WTC11 (cell line): ENCODE results near the gene NR3C2. TPM values are rescaled to one million over a fixed set of nuclear protein-coding genes. Genes with fewer than 3 reads are reported as not detected.

Experiments
- ATAC-seq: fragments of 200-7000 bp; cut with Tn5 transposase; 2 replicates; pipeline ENCODE4 v1.10.0; 2021; ENCODE audit warnings: mild to moderate bottlenecking, moderate library complexity
- CTCF ChIA-PET: fragments of 300-600 bp; sonication (Branson Sonifier 250); formaldehyde crosslinking; loops from one replicate; lab custom pipeline; 2021; ENCODE audit warnings: antibody characterized with exemption; lab: Charles Lee
- POLR2A ChIA-PET: fragments of 350-600 bp; sonication (Branson Sonifier 250); formaldehyde crosslinking; loops from one replicate; lab custom pipeline; 2021; ENCODE audit warnings: antibody characterized with exemption; lab: Charles Lee
- DNase-seq: peaks from one replicate; pipeline ENCODE4 v3.0.0; 2021; ENCODE audit warnings: low spot score
- H3K27ac Mint-ChIP-seq: 2 replicates; pipeline ENCODE4 v1.8.0; 2021; ENCODE audit warnings: mixed read lengths
- H3K27me3 Mint-ChIP-seq: 2 replicates; pipeline ENCODE4 v1.8.0; 2021; ENCODE audit warnings: low read depth, mild to moderate bottlenecking, moderate library complexity, mixed read lengths
- H3K36me3 Mint-ChIP-seq: 2 replicates; pipeline ENCODE4 v1.8.0; 2021; ENCODE audit warnings: mixed read lengths
- H3K4me1 Mint-ChIP-seq: 2 replicates; pipeline ENCODE4 v1.8.0; 2022; ENCODE audit warnings: mixed read lengths
- H3K4me3 Mint-ChIP-seq: 2 replicates; pipeline ENCODE4 v1.8.0; 2021; ENCODE audit warnings: mild to moderate bottlenecking, moderate library complexity, mixed read lengths
- H3K9me3 Mint-ChIP-seq: 2 replicates; pipeline ENCODE4 v1.8.0; 2021; ENCODE audit warnings: mixed read lengths
- ARID4B ChIP-seq: sonication (generic); formaldehyde crosslinking; IDR thresholded peaks from 2 replicates; pipeline ENCODE4 v1.8.0; 2023; ENCODE audit warnings: missing genetic modification reagents, mild to moderate bottlenecking, borderline replicate concordance
- CBFB ChIP-seq: sonication (generic); formaldehyde crosslinking; IDR thresholded peaks from 2 replicates; pipeline ENCODE4 v1.8.1; 2022; ENCODE audit warnings: mild to moderate bottlenecking, low read depth, missing genetic modification reagents
- GRHL2 ChIP-seq: fragments of 250-450 bp; sonication (Bioruptor Pico); IDR thresholded peaks from 2 replicates; pipeline ENCODE4 v1.8.0; 2022; ENCODE audit warnings: mild to moderate bottlenecking, moderate library complexity; ENCODE audit not compliant: insufficient replicate concordance, severe bottlenecking
- IRF2 ChIP-seq: sonication (generic); formaldehyde crosslinking; IDR thresholded peaks from 2 replicates; pipeline ENCODE4 v1.8.0; 2022; ENCODE audit warnings: low read depth, missing genetic modification reagents, borderline replicate concordance
- NFE2L1 ChIP-seq: sonication (generic); formaldehyde crosslinking; IDR thresholded peaks from 2 replicates; pipeline ENCODE4 v1.8.1; 2023; ENCODE audit warnings: missing genetic modification reagents
- NR1H2 ChIP-seq: sonication (generic); formaldehyde crosslinking; IDR thresholded peaks from 2 replicates; pipeline ENCODE4 v1.9.0; 2021; ENCODE audit warnings: mild to moderate bottlenecking, moderate library complexity, missing genetic modification reagents
- SMAD4 ChIP-seq: sonication (generic); formaldehyde crosslinking; IDR thresholded peaks from 2 replicates; pipeline ENCODE4 v1.8.0; 2022; ENCODE audit warnings: mild to moderate bottlenecking, missing genetic modification reagents
- USF1 ChIP-seq: sonication (generic); formaldehyde crosslinking; IDR thresholded peaks from 2 replicates; pipeline ENCODE4 v1.8.0; 2022; ENCODE audit warnings: mild to moderate bottlenecking, missing genetic modification reagents
- ZNF317 ChIP-seq: sonication (generic); formaldehyde crosslinking; IDR thresholded peaks from 2 replicates; pipeline ENCODE4 v1.8.1; 2023; ENCODE audit warnings: low read depth, mild to moderate bottlenecking, moderate library complexity, missing genetic modification reagents, borderline replicate concordance
- ZNF396 ChIP-seq: fragments of 250-450 bp; sonication (Bioruptor Pico); IDR thresholded peaks from 2 replicates; pipeline ENCODE4 v1.8.0; 2021; ENCODE audit warnings: mild to moderate bottlenecking, moderate library complexity, borderline replicate concordance
- ZNF425 ChIP-seq: fragments of 250-450 bp; sonication (Bioruptor Pico); conservative IDR thresholded peaks from 2 replicates; pipeline ENCODE4 v1.9.0; 2021; ENCODE audit warnings: mild to moderate bottlenecking
- total RNA-seq: library from RNA; stranded (reverse); gene quantifications from 3 replicates; pipeline ENCODE4 v1.2.3, GENCODE V29; 2021
- TF ChIP-seq, protein P1 (sequence below): sonication (generic); formaldehyde crosslinking; IDR thresholded peaks from 2 replicates; pipeline ENCODE4 v1.8.1; 2022; ENCODE audit warnings: low read depth, missing genetic modification reagents, borderline replicate concordance
- TF ChIP-seq, protein P2 (sequence below): sonication (generic); formaldehyde crosslinking; conservative IDR thresholded peaks from 2 replicates; pipeline ENCODE4 v1.8.1; 2022; ENCODE audit warnings: mild to moderate bottlenecking, missing genetic modification reagents
- TF ChIP-seq, protein P3 (sequence below): sonication (generic); formaldehyde crosslinking; IDR thresholded peaks from 2 replicates; pipeline ENCODE4 v1.8.1; 2023; ENCODE audit warnings: mild to moderate bottlenecking, missing genetic modification reagents, borderline replicate concordance
- TF ChIP-seq, protein P4 (sequence below): fragments of 200-600 bp; IDR thresholded peaks from 2 replicates; pipeline ENCODE4 v1.8.0; 2022; ENCODE audit warnings: antibody characterized with exemption

NR3C2 gene
- total RNA-seq, 1 experiment from 2014 or later = 2.8 TPM

DNA sequence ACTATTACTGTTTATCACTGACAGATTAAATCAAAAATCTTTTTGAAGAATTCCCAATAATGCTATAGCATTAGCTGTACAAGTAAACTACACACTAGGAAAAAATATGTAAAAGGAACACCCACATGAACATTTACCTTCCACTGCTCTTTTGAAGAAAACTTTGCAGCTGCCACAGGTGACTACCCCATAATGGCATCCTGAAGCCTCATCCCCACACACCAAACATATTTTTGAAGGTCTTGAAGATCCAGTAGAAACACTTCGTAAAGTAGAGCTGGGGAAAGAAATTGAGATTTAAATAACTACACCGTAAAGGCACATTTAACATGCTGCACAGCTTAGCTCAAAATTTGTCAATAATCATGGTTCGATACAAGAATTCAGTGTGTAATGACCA lies 182.4 kb downstream of the NR3C2 start (continued):
- no peak for TF ChIP-seq USF1
- TF ChIP-seq SMAD4 (CRISPR knock-in tag) = no peak
- TF ChIP-seq, protein P1, sequence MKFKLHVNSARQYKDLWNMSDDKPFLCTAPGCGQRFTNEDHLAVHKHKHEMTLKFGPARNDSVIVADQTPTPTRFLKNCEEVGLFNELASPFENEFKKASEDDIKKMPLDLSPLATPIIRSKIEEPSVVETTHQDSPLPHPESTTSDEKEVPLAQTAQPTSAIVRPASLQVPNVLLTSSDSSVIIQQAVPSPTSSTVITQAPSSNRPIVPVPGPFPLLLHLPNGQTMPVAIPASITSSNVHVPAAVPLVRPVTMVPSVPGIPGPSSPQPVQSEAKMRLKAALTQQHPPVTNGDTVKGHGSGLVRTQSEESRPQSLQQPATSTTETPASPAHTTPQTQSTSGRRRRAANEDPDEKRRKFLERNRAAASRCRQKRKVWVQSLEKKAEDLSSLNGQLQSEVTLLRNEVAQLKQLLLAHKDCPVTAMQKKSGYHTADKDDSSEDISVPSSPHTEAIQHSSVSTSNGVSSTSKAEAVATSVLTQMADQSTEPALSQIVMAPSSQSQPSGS = no peak
- TF ChIP-seq, protein P2, sequence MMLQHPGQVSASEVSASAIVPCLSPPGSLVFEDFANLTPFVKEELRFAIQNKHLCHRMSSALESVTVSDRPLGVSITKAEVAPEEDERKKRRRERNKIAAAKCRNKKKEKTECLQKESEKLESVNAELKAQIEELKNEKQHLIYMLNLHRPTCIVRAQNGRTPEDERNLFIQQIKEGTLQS = no peak
- TF ChIP-seq IRF2 (CRISPR knock-in tag) = no peak
- no peak for TF ChIP-seq GRHL2
- TF ChIP-seq ARID4B (CRISPR knock-in tag) = no peak
- TF ChIP-seq, protein P3, sequence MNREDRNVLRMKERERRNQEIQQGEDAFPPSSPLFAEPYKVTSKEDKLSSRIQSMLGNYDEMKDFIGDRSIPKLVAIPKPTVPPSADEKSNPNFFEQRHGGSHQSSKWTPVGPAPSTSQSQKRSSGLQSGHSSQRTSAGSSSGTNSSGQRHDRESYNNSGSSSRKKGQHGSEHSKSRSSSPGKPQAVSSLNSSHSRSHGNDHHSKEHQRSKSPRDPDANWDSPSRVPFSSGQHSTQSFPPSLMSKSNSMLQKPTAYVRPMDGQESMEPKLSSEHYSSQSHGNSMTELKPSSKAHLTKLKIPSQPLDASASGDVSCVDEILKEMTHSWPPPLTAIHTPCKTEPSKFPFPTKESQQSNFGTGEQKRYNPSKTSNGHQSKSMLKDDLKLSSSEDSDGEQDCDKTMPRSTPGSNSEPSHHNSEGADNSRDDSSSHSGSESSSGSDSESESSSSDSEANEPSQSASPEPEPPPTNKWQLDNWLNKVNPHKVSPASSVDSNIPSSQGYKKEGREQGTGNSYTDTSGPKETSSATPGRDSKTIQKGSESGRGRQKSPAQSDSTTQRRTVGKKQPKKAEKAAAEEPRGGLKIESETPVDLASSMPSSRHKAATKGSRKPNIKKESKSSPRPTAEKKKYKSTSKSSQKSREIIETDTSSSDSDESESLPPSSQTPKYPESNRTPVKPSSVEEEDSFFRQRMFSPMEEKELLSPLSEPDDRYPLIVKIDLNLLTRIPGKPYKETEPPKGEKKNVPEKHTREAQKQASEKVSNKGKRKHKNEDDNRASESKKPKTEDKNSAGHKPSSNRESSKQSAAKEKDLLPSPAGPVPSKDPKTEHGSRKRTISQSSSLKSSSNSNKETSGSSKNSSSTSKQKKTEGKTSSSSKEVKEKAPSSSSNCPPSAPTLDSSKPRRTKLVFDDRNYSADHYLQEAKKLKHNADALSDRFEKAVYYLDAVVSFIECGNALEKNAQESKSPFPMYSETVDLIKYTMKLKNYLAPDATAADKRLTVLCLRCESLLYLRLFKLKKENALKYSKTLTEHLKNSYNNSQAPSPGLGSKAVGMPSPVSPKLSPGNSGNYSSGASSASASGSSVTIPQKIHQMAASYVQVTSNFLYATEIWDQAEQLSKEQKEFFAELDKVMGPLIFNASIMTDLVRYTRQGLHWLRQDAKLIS (CRISPR knock-in tag) = no peak

DNA sequence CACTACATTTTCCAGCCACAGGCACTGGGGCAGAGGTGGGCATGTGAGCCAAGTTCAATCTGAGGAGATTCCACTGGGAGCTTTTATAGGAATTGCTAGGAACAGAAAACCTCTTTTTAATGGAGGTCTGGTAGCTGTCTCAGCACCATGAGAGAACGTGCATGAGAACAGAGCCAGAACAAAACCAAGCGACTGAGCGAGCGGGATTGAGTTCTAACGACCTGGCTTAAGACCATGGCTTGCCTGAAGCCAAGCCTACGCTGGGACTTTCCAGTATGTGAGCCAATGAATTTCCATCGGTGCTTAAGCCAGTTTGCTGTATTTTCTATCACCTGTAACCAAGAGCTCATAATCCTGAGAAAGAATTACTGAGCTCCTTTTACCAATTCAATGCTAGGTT lies 183.7 kb downstream of the NR3C2 start:
- Mint-ChIP-seq H3K36me3 (no peaks in the 10 kb centered on the region), H3K27me3 (no peaks in the 10 kb centered on the region), H3K4me1 (peaks cover 3% of the 10 kb centered on the region; the same call in 1 of the 2 replicates), H3K27ac (no peak overlapping the region), H3K9me3 (no peaks in the 10 kb centered on the region), H3K4me3 (no peak overlapping the region)
- ATAC-seq = no peak
- POLR2A ChIA-PET = no interaction called here
- CTCF ChIA-PET = no interaction called here
- DNase-seq = no peak
- TF ChIP-seq ZNF425 (CRISPR knock-in tag) (no peak), ZNF396 (CRISPR knock-in tag) (no peak), ZNF317 (CRISPR knock-in tag) (no peak), CBFB (no peak), NFE2L1 (CRISPR knock-in tag) (no peak), NR1H2 (no peak)
- TF ChIP-seq, protein P4, sequence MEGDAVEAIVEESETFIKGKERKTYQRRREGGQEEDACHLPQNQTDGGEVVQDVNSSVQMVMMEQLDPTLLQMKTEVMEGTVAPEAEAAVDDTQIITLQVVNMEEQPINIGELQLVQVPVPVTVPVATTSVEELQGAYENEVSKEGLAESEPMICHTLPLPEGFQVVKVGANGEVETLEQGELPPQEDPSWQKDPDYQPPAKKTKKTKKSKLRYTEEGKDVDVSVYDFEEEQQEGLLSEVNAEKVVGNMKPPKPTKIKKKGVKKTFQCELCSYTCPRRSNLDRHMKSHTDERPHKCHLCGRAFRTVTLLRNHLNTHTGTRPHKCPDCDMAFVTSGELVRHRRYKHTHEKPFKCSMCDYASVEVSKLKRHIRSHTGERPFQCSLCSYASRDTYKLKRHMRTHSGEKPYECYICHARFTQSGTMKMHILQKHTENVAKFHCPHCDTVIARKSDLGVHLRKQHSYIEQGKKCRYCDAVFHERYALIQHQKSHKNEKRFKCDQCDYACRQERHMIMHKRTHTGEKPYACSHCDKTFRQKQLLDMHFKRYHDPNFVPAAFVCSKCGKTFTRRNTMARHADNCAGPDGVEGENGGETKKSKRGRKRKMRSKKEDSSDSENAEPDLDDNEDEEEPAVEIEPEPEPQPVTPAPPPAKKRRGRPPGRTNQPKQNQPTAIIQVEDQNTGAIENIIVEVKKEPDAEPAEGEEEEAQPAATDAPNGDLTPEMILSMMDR = no peak
- TF ChIP-seq, protein P3 (CRISPR knock-in tag) = no peak
